ENCODE measurements around the gene CNPY1. TPM values are rescaled to one million over a fixed set of nuclear protein-coding genes. Genes with fewer than 3 reads are reported as not detected.

The CNPY1 gene
- total RNA-seq, 1 donor from 2014 or later = not detected

GRCh38 chr7:155513543-155514285 lies 32.6 kb downstream of the CNPY1 start:
- H3K27me3 ChIP-seq (ENCODE audit: low read depth) = peaks cover 80% of the 10 kb centered on the region

GRCh38 chr7:155512246-155512887 lies 34.0 kb downstream of the CNPY1 start:
- intact Hi-C loops (cut with DNase I) = no loop called here
- Histone ChIP-seq H3K27ac (no peak overlapping the region), H3K4me1 (peaks cover 8% of the 10 kb centered on the region), H3K36me3 (no peaks in the 10 kb centered on the region), H3K4me3 (no peak overlapping the region), H3K27me3 (ENCODE audit: low read depth) (peaks cover 84% of the 10 kb centered on the region), H3K9me3 (no peaks in the 10 kb centered on the region)
- no peak for DNase-seq
- ATAC-seq = no peak
- no peak for TF ChIP-seq CTCF (IDR thresholded peaks at IDR 0.05)

More at GRCh38 chr7:155513543-155514285, 32.6 kb downstream of the CNPY1 start:
- Histone ChIP-seq H3K27ac (no peak overlapping the region), H3K4me1 (peaks cover 8% of the 10 kb centered on the region), H3K36me3 (no peaks in the 10 kb centered on the region), H3K9me3 (no peaks in the 10 kb centered on the region), H3K4me3 (no peak overlapping the region)
- ATAC-seq = no peak
- intact Hi-C loops (cut with DNase I) = no loop called here
- TF ChIP-seq CTCF (IDR thresholded peaks at IDR 0.05) = no peak
- no peak for DNase-seq

- Histone ChIP-seq H3K27me3 (ENCODE audit: low read depth) (peaks cover 88% of the 10 kb centered on the region), H3K9me3 (no peaks in the 10 kb centered on the region), H3K36me3 (no peaks in the 10 kb centered on the region), H3K27ac (no peak overlapping the region), H3K4me1 (peaks cover 8% of the 10 kb centered on the region), H3K4me3 (no peak overlapping the region)
- no peak for TF ChIP-seq CTCF (IDR thresholded peaks at IDR 0.05)
- DNase-seq (no peak), ATAC-seq (no peak)
- intact Hi-C loops (cut with DNase I) = no loop called here
Observed at GRCh38 chr7:155511702-155511996, 34.7 kb downstream of the CNPY1 start.

GRCh38 chr7:155510975-155511701 lies 35.2 kb downstream of the CNPY1 start:
- intact Hi-C loops (cut with DNase I) = no loop called here
- H3K36me3 ChIP-seq = no peaks in the 10 kb centered on the region
- DNase-seq (no peak), ATAC-seq (no peak)
- H3K27ac ChIP-seq = no peak overlapping the region
- peaks cover 93% of the 10 kb centered on the region for H3K27me3 ChIP-seq (ENCODE audit: low read depth)
- H3K4me3 ChIP-seq = no peak overlapping the region
- H3K9me3 ChIP-seq = no peaks in the 10 kb centered on the region
- H3K4me1 ChIP-seq = peaks cover 8% of the 10 kb centered on the region
- no peak for TF ChIP-seq CTCF (IDR thresholded peaks at IDR 0.05)

DNA sequence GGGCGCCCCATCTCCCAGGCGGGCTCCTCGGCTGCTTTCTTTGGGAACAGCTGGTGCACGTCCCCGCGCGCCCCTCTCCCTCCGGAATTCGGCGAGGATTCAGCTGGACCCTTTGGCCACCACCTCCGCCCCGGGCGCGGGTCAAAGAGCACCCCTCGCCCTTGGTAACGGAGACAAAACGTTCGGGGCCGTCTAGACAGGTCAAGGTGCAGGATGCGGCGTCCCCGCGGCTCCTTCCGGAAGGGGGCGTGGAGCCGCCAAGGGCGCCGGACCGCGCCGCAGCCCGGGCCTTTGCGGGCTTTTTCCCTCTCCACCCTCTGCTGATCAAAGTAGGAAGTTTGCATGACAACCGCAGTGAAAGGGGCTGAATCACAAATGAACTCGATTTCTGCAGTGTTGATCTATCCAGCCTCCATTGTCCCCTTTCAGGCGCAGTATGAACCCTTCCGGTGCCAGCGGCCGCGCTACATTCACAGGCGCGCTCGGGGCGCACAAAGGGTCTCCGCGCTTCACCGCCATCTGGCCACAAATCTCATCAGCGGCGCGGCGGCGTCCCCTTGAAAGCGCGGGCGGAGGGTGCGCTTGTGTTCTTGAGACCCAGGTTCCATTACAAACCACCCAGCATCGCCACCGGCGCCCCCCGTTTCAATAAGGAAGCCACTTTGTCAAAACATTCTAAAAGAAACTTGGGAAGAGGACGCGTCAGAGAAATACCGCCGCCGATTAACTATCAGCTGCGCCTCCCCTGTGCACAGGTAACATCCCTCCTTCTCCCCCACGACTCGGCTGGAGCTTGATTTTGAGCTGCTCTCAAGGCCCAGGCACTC lies 36.4 kb downstream of the CNPY1 start:
- Histone ChIP-seq H3K27ac (no peak overlapping the region), H3K9me3 (no peaks in the 10 kb centered on the region), H3K4me1 (peaks cover 8% of the 10 kb centered on the region), H3K4me3 (peak overlapping the region; percentile 9), H3K36me3 (no peaks in the 10 kb centered on the region), H3K27me3 (ENCODE audit: low read depth) (peaks cover 95% of the 10 kb centered on the region)
- no peak for DNase-seq
- no peak for TF ChIP-seq CTCF (IDR thresholded peaks at IDR 0.05)
- no peak for ATAC-seq
- intact Hi-C loops (cut with DNase I) = no loop called here

Data from lower lobe of right lung (tissue), 2 donors.